GM21528 (cell line): Measurements from ENCODE around the gene PLCL1.

ENCODE experiments used
- ATAC-seq: cut with Tn5 transposase; IDR thresholded peaks from one replicate; pipeline ENCODE4 v1.9.1; 2021; ENCODE audit warnings: mild to moderate bottlenecking, moderate library complexity; ENCODE audit not compliant: unreplicated experiment, low FRiP score

Gene PLCL1

GRCh38 chr2:198098386-198098785, 294.0 kb downstream of the PLCL1 start:
- no peak for ATAC-seq

DNA sequence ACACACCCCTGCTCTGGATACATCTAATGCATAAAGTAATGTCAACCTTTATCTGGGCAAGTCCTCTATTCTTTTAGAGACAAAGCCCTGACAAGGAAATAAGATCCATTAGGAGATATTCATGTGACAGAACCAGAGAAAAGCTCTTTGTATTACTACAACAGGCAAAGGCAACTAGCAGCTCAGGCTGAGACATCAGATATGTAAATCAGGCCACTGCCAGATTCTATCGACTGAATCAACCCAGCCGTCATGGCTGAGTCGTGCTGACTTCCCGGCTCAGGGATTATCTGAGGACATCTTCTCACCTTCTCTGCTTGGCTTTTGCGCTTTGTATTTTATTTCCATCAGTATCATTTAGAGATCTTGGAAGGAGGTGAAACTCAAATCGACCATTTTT, 294.5 kb downstream of the PLCL1 start:
- ATAC-seq: no peak

DNA sequence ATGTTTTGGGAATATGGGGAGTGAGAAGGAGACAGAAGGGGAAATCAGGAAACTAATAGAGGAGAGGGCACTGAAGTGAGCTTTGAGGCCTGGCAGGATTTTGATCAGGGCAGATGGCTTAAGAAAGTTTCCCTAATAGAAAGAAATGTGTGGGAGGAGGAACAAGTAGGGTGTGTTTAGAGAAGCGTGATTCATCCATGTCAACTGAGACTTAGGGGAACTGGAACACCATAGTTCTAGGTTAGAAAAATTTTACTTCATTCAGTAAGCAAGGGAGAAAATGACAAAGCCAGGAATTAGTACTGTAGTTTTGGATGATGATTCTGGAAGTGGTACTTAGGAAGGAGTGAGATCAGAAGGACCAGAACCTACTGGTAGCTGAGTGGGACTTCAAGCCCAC, 296.0 kb downstream of the PLCL1 start:
- no peak for ATAC-seq

DNA sequence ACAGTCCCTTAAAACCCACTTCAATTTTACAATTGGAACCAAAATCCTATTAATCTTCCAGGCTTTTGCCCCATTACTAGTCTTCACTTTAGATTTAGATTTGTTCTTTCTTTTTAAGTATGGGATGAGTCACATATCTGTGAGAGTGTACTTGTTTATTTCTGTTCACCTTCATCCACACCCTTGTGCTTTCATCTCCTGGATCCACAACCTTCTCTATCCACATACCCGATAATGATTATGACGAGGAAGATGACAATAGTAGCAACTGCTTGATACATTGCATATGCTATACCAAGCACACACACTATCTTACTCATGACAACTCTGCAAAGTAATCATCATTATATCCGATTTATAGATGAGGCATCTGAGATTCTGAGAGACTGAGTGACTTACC, 297.3 kb downstream of the PLCL1 start:
- no peak for ATAC-seq

DNA sequence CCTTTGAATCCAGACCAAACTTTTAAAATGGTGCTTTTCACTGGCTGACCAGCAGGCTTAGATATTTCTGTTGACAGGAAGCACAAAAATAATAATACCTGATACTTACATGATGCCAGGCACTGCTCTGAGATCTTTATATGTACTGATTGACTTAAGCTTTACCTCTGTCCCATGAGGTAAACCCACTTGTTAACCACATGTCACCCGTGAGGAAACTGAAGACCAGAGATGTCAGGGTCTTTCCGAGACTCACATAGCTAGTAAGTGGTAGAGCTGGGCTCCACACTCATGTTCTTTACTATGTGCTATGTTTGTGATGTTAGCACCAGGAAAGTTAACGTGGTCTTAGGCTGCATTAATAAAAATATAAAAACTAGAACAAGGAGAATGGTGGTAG, 297.7 kb downstream of the PLCL1 start:
- no peak for ATAC-seq

- no peak for ATAC-seq
Observed at GRCh38 chr2:198102856-198103255, 298.5 kb downstream of the PLCL1 start.

GRCh38 chr2:198106621-198107385, 302.4 kb downstream of the PLCL1 start:
- no peak for ATAC-seq

DNA sequence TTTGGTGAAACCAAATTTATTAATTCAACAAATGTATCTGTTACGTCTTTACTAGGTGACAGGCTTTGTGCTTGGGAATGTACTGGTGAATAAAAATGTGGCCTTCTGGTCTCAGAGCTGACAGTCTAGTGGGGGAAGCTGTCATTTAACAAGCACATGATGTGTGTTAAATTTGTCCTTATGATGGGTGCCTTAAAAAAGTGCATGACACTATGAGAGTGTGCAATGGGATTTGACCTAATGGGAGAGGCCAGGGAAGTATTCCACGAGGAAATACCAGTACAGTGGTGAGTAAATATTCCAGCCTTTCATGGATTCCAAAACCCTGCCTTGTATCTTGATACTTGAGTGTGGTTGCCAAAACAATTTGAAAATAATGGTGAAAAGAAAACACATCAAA, 308.9 kb downstream of the PLCL1 start:
- no peak for ATAC-seq

DNA sequence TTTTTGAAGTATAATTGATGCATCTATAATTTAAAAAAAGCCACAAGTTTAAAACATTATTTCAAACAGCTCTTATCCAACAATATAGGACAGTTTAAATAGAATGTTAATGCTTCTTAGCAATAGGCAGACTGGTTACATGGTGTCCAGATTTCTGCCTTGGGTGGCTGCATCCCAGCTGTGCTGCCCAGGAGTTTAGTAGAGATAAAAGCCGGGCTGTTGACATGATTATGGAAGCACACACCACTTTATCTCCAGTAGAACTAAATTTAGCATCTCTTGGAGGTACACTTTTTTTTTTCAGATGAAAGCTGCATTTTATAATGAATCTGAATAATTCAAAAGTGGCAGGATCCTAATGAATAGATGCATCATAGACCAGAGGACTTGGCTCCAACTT, 309.7 kb downstream of the PLCL1 start:
- ATAC-seq: no peak

- no peak for ATAC-seq
Observed at GRCh38 chr2:198115201-198115600, 310.8 kb downstream of the PLCL1 start.

DNA sequence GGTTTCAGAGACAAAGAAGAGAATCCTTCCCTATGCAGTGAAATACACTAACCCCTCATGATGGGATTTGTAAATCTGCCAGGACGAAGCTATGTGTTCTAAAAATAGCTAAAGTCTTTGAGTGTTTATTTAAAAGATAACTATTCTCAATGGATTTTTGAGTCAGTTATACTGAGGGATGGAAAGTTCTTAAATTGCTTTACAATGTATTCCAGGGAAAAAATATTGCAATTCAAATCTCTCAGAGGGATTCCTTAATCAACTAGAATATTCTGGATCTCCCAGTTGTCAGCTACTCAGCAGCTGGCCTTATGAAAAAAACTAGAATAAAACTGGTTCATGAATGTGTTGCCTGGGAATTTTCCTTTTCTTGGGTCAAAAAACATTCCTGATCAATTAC, 312.4 kb downstream of the PLCL1 start:
- ATAC-seq: no peak

DNA sequence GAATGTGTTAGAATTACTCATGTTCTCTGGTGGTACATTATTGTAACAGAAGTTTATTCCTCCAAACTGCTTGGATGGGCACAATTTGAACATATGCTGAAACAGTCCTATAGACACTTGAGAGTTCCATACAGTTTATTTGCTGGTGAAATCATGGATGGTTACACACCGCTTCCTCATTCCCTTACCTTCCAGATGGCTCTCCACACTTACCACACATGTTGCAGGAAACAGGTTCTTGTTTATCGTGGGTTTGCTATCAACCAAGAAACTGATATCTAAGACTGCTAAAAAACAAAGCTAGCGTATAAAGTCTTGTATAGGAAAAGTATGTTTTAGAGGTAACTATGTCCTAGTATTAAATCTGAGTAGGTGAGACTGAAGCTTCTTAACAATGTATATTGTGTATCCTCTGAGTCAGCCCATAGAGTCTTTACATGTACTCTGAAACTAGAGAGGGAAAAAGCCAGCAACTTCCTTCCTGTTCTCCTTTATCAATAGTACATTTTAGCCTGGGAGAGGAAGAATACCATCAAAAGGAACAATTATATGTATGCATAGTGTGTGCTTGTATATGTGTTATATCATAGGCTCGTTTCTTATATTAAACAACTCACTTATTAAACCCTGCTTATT, 313.1 kb downstream of the PLCL1 start:
- no peak for ATAC-seq

DNA sequence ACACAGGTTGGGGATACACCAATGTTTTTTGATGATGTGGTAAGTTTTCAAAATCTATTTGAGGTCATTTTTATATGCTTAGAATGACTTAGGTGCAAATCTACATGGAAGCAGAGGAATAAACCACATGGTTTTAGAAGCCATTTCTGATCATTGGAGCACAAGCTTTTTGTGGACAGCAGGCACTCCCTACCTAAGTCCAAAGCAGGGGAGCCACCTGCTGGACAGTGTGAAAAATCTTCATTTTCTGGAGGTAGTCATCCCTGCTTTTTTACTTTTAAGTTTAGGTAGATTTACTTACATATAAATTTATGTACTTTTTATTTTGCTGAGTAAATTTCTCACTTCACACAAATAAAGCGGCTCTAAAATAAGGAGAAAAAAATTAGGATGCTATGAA, 323.2 kb downstream of the PLCL1 start:
- ATAC-seq: no peak

- ATAC-seq: no peak
Observed at GRCh38 chr2:198129609-198130008, 325.2 kb downstream of the PLCL1 start.

DNA sequence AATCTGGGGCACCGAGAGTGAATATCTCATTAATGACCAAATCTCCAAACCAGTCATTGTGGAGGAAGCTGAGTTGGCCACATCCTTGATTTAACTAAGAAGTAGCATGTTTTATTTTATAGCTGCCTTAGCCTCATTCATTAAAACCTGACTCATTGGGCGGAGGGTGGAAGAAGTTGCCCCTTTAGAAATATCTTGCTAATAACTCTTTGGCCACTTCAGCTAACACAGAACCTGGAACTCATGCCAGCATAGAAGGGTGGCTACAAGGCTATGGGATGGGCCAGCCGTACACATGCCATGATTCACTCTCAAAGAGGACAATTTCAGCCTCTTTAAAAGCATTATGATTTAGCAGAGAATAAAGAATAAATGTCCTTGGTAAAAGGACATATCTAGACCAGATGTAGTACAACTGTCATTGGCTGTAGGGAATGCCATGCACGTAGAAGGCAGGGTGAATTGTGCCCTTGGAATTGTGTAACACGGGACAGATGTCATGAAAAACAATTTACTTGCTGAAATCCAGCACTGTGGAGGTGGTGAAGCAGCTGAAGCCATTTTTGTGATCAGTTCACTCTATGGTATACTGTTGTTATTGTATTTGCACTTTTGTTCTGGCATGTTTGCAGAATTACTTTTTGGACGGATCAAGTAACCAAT, 330.0 kb downstream of the PLCL1 start:
- no peak for ATAC-seq

GRCh38 chr2:198135481-198135934, 331.1 kb downstream of the PLCL1 start:
- ATAC-seq: no peak

- ATAC-seq: no peak
Observed at GRCh38 chr2:198136142-198136541, 331.7 kb downstream of the PLCL1 start.

DNA sequence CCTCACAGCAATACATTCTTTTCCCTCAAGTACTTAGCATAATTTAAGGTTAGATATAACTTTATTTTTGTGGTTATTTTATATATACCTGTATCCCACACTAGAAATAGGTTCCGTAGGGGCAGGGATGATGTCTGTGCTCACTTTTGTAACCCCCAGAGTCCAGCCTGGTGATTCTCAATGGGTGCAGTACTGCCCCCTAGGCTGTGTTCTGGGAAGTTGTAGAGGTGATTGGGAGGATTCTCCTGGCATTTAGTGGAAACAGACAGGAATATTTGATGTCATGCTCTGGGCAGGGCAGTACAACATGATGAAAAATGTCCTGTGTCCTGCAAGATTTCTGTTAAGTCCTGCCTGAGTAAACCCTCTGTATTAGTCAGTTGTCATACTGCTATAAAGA, 333.3 kb downstream of the PLCL1 start:
- no peak for ATAC-seq

- no peak for ATAC-seq
Observed at GRCh38 chr2:198141726-198142125, 337.3 kb downstream of the PLCL1 start.

DNA sequence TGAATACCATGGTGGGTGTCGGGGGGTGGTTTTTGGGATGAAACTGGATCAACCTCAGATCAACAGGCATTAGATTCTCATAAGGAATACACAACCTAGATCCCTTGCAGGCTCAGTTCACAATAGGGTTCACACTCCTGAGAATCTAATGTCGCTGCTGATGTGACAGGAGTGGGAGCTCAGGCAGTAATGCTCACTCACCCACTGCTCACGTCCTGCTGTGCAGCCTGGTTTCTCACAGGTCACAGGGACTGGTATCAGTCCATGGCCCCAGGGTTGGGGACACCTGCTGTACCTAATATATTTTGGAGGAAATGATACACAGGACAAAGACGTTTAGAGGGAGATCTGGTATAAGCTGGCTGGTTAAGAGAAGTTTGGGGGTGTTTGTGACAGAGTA, 338.8 kb downstream of the PLCL1 start:
- no peak for ATAC-seq

DNA sequence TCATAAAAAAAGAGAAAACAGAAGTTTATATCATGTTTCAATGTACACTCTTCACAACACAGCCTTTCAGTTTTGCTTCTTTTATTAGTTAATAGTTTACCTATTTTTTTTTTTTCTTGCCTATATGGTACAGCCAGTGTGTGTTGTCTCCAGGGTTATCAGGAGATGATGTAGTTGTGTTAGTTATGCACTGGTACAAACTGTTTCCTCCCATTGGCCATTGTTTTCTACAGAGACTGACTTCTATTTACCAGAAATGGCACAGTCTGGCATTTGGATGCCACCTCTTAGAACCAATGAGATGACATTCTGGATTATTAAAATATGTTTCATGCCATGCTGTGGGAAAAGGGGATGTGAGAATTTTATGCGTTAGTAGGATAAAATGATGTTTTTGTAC, 339.4 kb downstream of the PLCL1 start:
- no peak for ATAC-seq

DNA sequence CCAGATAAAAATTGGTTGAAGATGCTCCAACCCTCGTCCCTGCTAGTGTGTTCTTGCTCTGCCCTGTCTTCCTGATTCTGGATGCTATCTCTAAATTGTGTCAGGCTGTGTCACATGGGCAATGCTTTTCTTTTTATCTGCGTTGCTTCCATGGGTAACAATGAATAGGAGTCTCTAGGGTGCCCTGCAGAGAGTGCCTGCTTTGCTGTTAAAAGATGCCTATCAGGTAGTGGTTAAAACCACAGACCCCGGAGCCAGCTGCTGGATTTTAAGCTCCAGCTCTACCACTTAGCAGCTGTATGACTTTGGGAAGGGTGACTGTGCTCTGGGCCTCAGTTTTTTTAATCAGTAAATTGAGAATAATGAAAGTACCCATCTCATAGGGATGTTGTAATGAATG, 340.3 kb downstream of the PLCL1 start:
- ATAC-seq: no peak
